ENCODE results near the gene DPH5.

- no peak for TF ChIP-seq ESRRG (CRISPR knock-in tag; IDR thresholded peaks at IDR 0.05)
- TF ChIP-seq PPARA (CRISPR knock-in tag; IDR thresholded peaks at IDR 0.05; ENCODE audit: borderline replicate concordance): no peak
- TF ChIP-seq, protein P1, sequence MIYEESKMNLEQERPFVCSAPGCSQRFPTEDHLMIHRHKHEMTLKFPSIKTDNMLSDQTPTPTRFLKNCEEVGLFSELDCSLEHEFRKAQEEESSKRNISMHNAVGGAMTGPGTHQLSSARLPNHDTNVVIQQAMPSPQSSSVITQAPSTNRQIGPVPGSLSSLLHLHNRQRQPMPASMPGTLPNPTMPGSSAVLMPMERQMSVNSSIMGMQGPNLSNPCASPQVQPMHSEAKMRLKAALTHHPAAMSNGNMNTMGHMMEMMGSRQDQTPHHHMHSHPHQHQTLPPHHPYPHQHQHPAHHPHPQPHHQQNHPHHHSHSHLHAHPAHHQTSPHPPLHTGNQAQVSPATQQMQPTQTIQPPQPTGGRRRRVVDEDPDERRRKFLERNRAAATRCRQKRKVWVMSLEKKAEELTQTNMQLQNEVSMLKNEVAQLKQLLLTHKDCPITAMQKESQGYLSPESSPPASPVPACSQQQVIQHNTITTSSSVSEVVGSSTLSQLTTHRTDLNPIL (CRISPR knock-in tag; IDR thresholded peaks at IDR 0.05; ENCODE audit: low read depth): no peak
- no peak for TF ChIP-seq BACH2 (CRISPR knock-in tag; IDR thresholded peaks at IDR 0.05; ENCODE audit: borderline replicate concordance)
- TF ChIP-seq ZNF8 (CRISPR knock-in tag; IDR thresholded peaks at IDR 0.05): no peak
Observed at GRCh38 chr1:101059945-101060542, 34.5 kb upstream of the DPH5 start.

Data from SK-N-SH treated with all-trans-retinoic acid at 6 μM for 48 hours (cell line).